HepG2 (cell line): ENCODE data around the gene DLG2. TPM values are rescaled to one million over a fixed set of nuclear protein-coding genes. Genes with fewer than 3 reads are reported as not detected.

Source experiments
- ATAC-seq: fragments of 200-7000 bp; cut with Tn5 transposase; 3 replicates; pipeline ENCODE4 v1.9.1; 2020; ENCODE audit warnings: mild to moderate bottlenecking, moderate library complexity
- BruUV-seq: library from RNA; stranded (reverse); fragments of 400-500 nt; replicated peaks from 2 replicates; lab custom pipeline; 2021; lab: Mats Ljungman, UMichigan
- CTCF ChIA-PET: fragments of 300-600 bp; formaldehyde crosslinking; extraction: SDS; loops from one replicate; lab custom pipeline; 2021; ENCODE audit warnings: low total read pairs, inconsistent platforms, low intra/inter-chr PET ratio; lab: Yijun Ruan, JAX
- POLR2A ChIA-PET: fragments of 350-600 bp; sonication (Branson Sonifier 250); formaldehyde crosslinking; loops from one replicate; lab custom pipeline; 2020; ENCODE audit warnings: antibody characterized with exemption, inconsistent platforms; lab: Yijun Ruan, JAX
- DNase-seq: peaks from one replicate; pipeline ENCODE4 v3.0.0-alpha.2; 2015; ENCODE audit warnings: low spot score
- FAIRE-seq: peaks from 3 replicates; lab custom pipeline; 2011; peaks lifted over from hg19 to GRCh38; lab: Jason Lieb, UNC
- H2AFZ ChIP-seq: one replicate; pipeline ENCODE4 v1.6.1; 2011; ENCODE audit warnings: low read length, inconsistent platforms
- H3K27ac ChIP-seq: fragments of 300-600 bp; 3 replicates; pipeline ENCODE4 v1.8.0; 2011; ENCODE audit warnings: mixed run types, mild to moderate bottlenecking, mixed read lengths, low read length, inconsistent platforms; ENCODE audit not compliant: insufficient read depth; ENCODE audit errors: extremely low read length
- H3K27me3 ChIP-seq, 2 experiments: fragments of 200-600 bp in 1 of 2; 2 replicates in 1 of 2; 3 replicates in 1 of 2; pipeline versions ENCODE4 v1.6.0 to v1.8.0; 2011; ENCODE audit warnings: low read length in 2 of 2, mild to moderate bottlenecking in 2 of 2, moderate library complexity in 2 of 2, inconsistent platforms in 1 of 2; ENCODE audit not compliant: insufficient read depth in 2 of 2, control insufficient read depth in 1 of 2
- H3K36me3 ChIP-seq, 2 experiments: fragments of 200-600 bp in 1 of 2; replicated peaks in 1 of 2; 2 replicates in 1 of 2; 3 replicates in 1 of 2; pipeline versions ENCODE4 v1.5.1 to v1.8.0; 2011; ENCODE audit warnings: low read length in 2 of 2, inconsistent platforms in 1 of 2; ENCODE audit not compliant: insufficient read depth in 2 of 2, control insufficient read depth in 1 of 2
- H3K4me1 ChIP-seq: 2 replicates; pipeline ENCODE4 v1.5.1; 2012; ENCODE audit warnings: low read length, inconsistent platforms; ENCODE audit not compliant: insufficient read depth
- H3K4me2 ChIP-seq: 2 replicates; pipeline ENCODE4 v1.6.0; 2011; ENCODE audit warnings: low read depth, low read length, inconsistent platforms
- H3K4me3 ChIP-seq, 3 experiments: fragments of 200-600 bp in 1 of 3; sonication (generic), shearing (Covaris generic) in 1 of 3; replicated peaks in 1 of 3; 2 replicates each; pipeline ENCODE4 v1.5.1; 2011 to 2016; ENCODE audit warnings: low read length in 3 of 3, inconsistent platforms in 2 of 3, low read depth in 2 of 3, mild to moderate bottlenecking in 2 of 3, control low read depth in 1 of 3, mixed read lengths in 1 of 3; ENCODE audit not compliant: insufficient read depth in 1 of 3
- H3K79me2 ChIP-seq: one replicate; pipeline ENCODE4 v1.6.1; 2011; ENCODE audit warnings: low read length, inconsistent platforms; ENCODE audit not compliant: insufficient read depth
- H3K9ac ChIP-seq: 2 replicates; pipeline ENCODE4 v1.6.0; 2011; ENCODE audit warnings: mild to moderate bottlenecking, low read depth, low read length, inconsistent platforms; ENCODE audit not compliant: insufficient read depth
- H3K9me3 ChIP-seq: 2 replicates; pipeline ENCODE4 v1.5.1; 2012; ENCODE audit warnings: mild to moderate bottlenecking, low read length
- H4K20me1 ChIP-seq: 2 replicates; pipeline ENCODE4 v1.6.0; 2011; ENCODE audit warnings: inconsistent platforms, mild to moderate bottlenecking, low read length, moderate library complexity; ENCODE audit not compliant: insufficient read depth
- FOXA3 ChIP-seq: IDR thresholded peaks from 2 replicates; pipeline ENCODE4 v1.6.1; 2016; ENCODE audit warnings: missing genetic modification reagents, missing compliant biosample characterization
- FOXO1 ChIP-seq: sonication (generic); formaldehyde crosslinking; IDR thresholded peaks from 2 replicates; pipeline ENCODE4 v1.4.0; 2020; ENCODE audit warnings: missing genetic modification reagents
- HMG20A ChIP-seq: IDR thresholded peaks from 2 replicates; pipeline ENCODE4 v1.6.1; 2016; ENCODE audit warnings: borderline replicate concordance
- KLF6 ChIP-seq: IDR thresholded peaks from 2 replicates; pipeline ENCODE4 v1.8.0; 2016; ENCODE audit warnings: missing biosample characterization, missing genetic modification reagents
- NFE2L1 ChIP-seq: sonication (generic); formaldehyde crosslinking; IDR thresholded peaks from 2 replicates; pipeline ENCODE4 v1.4.0; 2020; ENCODE audit warnings: missing genetic modification reagents, mild to moderate bottlenecking, borderline replicate concordance
- SNAPC5 ChIP-seq: sonication (generic); formaldehyde crosslinking; IDR thresholded peaks from 2 replicates; pipeline ENCODE4 v1.8.1; 2023; ENCODE audit warnings: mild to moderate bottlenecking, missing genetic modification reagents, borderline replicate concordance
- SOX6 ChIP-seq, 2 experiments: fragments of 450-650 bp in 1 of 2; sonication (generic) in 1 of 2; formaldehyde crosslinking in 1 of 2; IDR thresholded peaks; 2 replicates each; pipeline versions ENCODE4 v1.4.0 to v1.6.1; 2017 to 2020; ENCODE audit warnings: antibody characterized with exemption in 1 of 2, mild to moderate bottlenecking in 1 of 2, missing genetic modification reagents in 1 of 2
- SP140L ChIP-seq: sonication (generic); formaldehyde crosslinking; IDR thresholded peaks from 2 replicates; pipeline ENCODE4 v1.4.0; 2020; ENCODE audit warnings: missing genetic modification reagents, borderline replicate concordance
- ZNF674 ChIP-seq: sonication (generic); formaldehyde crosslinking; IDR thresholded peaks from 2 replicates; pipeline ENCODE4 v1.5.0; 2020; ENCODE audit warnings: low read depth, mild to moderate bottlenecking, missing genetic modification reagents
- ZNF75D ChIP-seq: sonication (generic); formaldehyde crosslinking; IDR thresholded peaks from 2 replicates; pipeline ENCODE4 v1.8.1; 2023; ENCODE audit warnings: missing genetic modification reagents, mild to moderate bottlenecking, borderline replicate concordance
- WGBS: methylation state at CpG from one replicate; pipeline ENCODE4 v1.1.6; 2017; ENCODE audit warnings: low lambda C conversion rate; 5-methylcytosine and 5-hydroxymethylcytosine counted together
- in situ Hi-C: cut with HindIII; loops from 2 replicates; pipeline ENCODE4 v1.10.0; 2017; ENCODE audit warnings: low pct_unique_long_range_greater_than_20kb; ENCODE audit not compliant: extremely low pct_ligation_motif_present
- intact Hi-C: fragments of 100-400 bp; cut with micrococcal nuclease; formaldehyde crosslinking; loops from one replicate; pipeline ENCODE4 v1.10.0; 2022; ENCODE audit not compliant: unreplicated experiment
- polyA plus RNA-seq, 8 experiments: library from polyadenylated mRNA; depleted of rRNA in 3 of 8; stranded (reverse) in 7 of 8; unstranded in 1 of 8; fragments of >200 nt; fragmentation: Illumina TruSeq in 4 of 8; extraction: Trizol in 4 of 8; gene quantifications; 2 replicates each; pipeline versions ENCODE4 v1.2.1 to v1.2.3, GENCODE V29; 2011 to 2016; ENCODE audit warnings: low read depth in 4 of 8, missing spikeins in 1 of 8, mixed read lengths in 1 of 8; ENCODE audit not compliant: insufficient read depth in 1 of 8
- total RNA-seq, 5 experiments: library from RNA; depleted of rRNA; stranded (reverse); fragments of >200 nt; fragmentation: Illumina TruSeq; extraction: Trizol; gene quantifications; 2 replicates each; pipeline ENCODE4 v1.2.3, GENCODE V29; 2016; ENCODE audit warnings: low read depth in 1 of 5

Gene DLG2
- total and polyA plus RNA-seq, 2 of the 13 experiments (the other 11 are each of a cell fraction or from before 2014, with no cell fraction given), result 0.46 to 1.0 TPM

GRCh38 chr11:84563356-84563755 lies 1063.8 kb downstream of the DLG2 start (continued):
- TF ChIP-seq SNAPC5 (CRISPR knock-in tag) (no peak), HMG20A (CRISPR knock-in tag) (no peak), FOXA3 (CRISPR knock-in tag) (no peak), SP140L (CRISPR knock-in tag) (no peak), KLF6 (CRISPR knock-in tag) (no peak), FOXO1 (CRISPR knock-in tag) (no peak)

- Histone ChIP-seq H3K27me3 (no peaks in the 10 kb centered on the region), H3K4me2 (no peak overlapping the region), H2AFZ (no peak overlapping the region), H3K9me3 (no peaks in the 10 kb centered on the region), H3K4me1 (peaks cover 25% of the 10 kb centered on the region), H3K36me3 (no peaks in the 10 kb centered on the region), H3K79me2 (no peaks in the 10 kb centered on the region), H4K20me1 (no peaks in the 10 kb centered on the region; the same call in 1 of the 2 replicates), H3K4me3 (no peak overlapping the region), H3K9ac (no peak overlapping the region), H3K27ac (no peak overlapping the region)
- no peak for ATAC-seq
- DNase-seq, result no peak
- CTCF ChIA-PET, result no interaction called here
- TF ChIP-seq ZNF674 (CRISPR knock-in tag) (no peak), ZNF75D (CRISPR knock-in tag) (no peak), NFE2L1 (CRISPR knock-in tag) (no peak), SOX6 (IDR thresholded peaks at IDR 0.05) (no peak), SOX6 (CRISPR knock-in tag; IDR thresholded peaks at IDR 0.05) (no peak)
- no TSS peak for BruUV-seq
- WGBS, result 97% methylated on average over 1 of the region's 1 CpG
- FAIRE-seq, result no peak
- in situ Hi-C loops, result no loop called here
- intact Hi-C loops, result loop anchor here (10.0 kb wide), 1 partner anchor 725 kb away; no protein-coding TSS in a partner anchor
- POLR2A ChIA-PET, result no interaction called here
Measured at GRCh38 chr11:84560206-84560605, 1066.9 kb downstream of the DLG2 start.
